Smooth muscle cell (in vitro differentiated cells): ENCODE measurements around the gene PIGN. TPM values are rescaled to one million over a fixed set of nuclear protein-coding genes. Genes with fewer than 3 reads are reported as not detected.
A peak's percentile ranks its signal among the peaks of the same experiment; 100 is the strongest.

Source experiments
- DNase-seq: peaks from one replicate; lab custom pipeline; 2025; ENCODE audit not compliant: unreplicated experiment; lab: John Stamatoyannopoulos, UW
- H2AFZ ChIP-seq: fragments of 200-600 bp; sonication (generic); 2 replicates; pipeline ENCODE4 v1.6.0; 2016; ENCODE audit warnings: antibody characterized with exemption, low read depth, mild to moderate bottlenecking
- H3F3A ChIP-seq: fragments of 200-600 bp; sonication (generic); 2 replicates; pipeline ENCODE4 v1.6.0; 2017; ENCODE audit warnings: antibody characterized with exemption, low read depth
- H3K27ac ChIP-seq: fragments of 200-600 bp; sonication (generic); 2 replicates; pipeline ENCODE4 v1.5.1; 2016; ENCODE audit warnings: low read depth, mild to moderate bottlenecking
- H3K27me3 ChIP-seq: fragments of 200-600 bp; sonication (generic); 2 replicates; pipeline ENCODE4 v1.6.1; 2016; ENCODE audit warnings: low read depth, mild to moderate bottlenecking
- H3K36me3 ChIP-seq: fragments of 200-600 bp; sonication (generic); 2 replicates; pipeline ENCODE4 v1.5.1; 2016; ENCODE audit warnings: low read depth
- H3K4me1 ChIP-seq: fragments of 200-600 bp; sonication (generic); 2 replicates; pipeline ENCODE4 v1.5.1; 2016; ENCODE audit warnings: low read depth
- H3K4me2 ChIP-seq: fragments of 200-600 bp; sonication (generic); 2 replicates; pipeline ENCODE4 v1.6.0; 2016; ENCODE audit warnings: mild to moderate bottlenecking
- H3K4me3 ChIP-seq: fragments of 200-600 bp; sonication (generic); 2 replicates; pipeline ENCODE4 v1.5.1; 2016; ENCODE audit warnings: mild to moderate bottlenecking
- H3K79me2 ChIP-seq: fragments of 200-600 bp; sonication (generic); 2 replicates; pipeline ENCODE4 v1.6.0; 2016; ENCODE audit warnings: low read depth, mild to moderate bottlenecking
- H3K9ac ChIP-seq: fragments of 200-600 bp; sonication (generic); 2 replicates; pipeline ENCODE4 v1.6.0; 2016; ENCODE audit warnings: low read depth
- H3K9me3 ChIP-seq: fragments of 200-600 bp; sonication (generic); replicated peaks from 2 replicates; pipeline ENCODE4 v1.5.1; 2016; ENCODE audit warnings: low read depth
- H4K20me1 ChIP-seq: fragments of 200-600 bp; sonication (generic); 2 replicates; pipeline ENCODE4 v1.6.0; 2016; ENCODE audit warnings: low read depth
- WGBS: methylation state at CpG from one replicate; pipeline ENCODE4 v1.1.7; 2016; ENCODE audit warnings: low lambda C conversion rate; 5-methylcytosine and 5-hydroxymethylcytosine counted together
- polyA plus RNA-seq: library from polyadenylated mRNA; unstranded; fragments of >200 nt; fragmentation: Nextera tagmentation; extraction: Ambion mirVana; gene quantifications from 2 replicates; pipeline ENCODE4 v1.2.1, GENCODE V29; 2016
- total RNA-seq: library from RNA; depleted of rRNA; stranded (reverse); fragments of >200 nt; gene quantifications from 2 replicates; pipeline ENCODE4 v1.2.3, GENCODE V29; 2014
- TF ChIP-seq, protein P1 (sequence below): fragments of 200-600 bp; sonication (generic); IDR thresholded peaks from 2 replicates; pipeline ENCODE4 v1.5.1; 2017; ENCODE audit warnings: borderline replicate concordance, mild to moderate bottlenecking, antibody characterized with exemption; ENCODE audit not compliant: insufficient read depth, poor library complexity, severe bottlenecking

The PIGN gene
- total and polyA plus RNA-seq, 2 experiments from 2014 or later, result 14.3 to 31.8 TPM

DNA sequence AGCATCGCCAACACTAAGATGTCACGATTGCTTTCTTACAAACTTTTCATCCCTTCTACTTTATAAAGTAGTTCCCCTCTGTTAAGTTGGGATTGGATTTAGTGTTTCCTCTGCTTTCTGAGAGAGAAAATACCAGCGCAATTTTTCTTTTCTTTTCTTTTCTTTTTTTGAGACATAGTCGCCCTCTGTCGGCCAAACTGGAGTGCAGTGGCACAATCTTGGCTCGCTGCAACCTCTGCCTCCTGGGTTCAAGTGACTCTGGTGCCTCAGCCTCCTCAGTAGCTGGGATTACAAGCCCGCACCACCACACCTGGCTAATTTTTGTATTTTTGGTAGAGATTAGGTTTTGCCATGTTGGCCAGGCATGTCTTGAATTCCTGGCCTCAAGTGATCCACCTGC is 9.2 kb upstream of the PIGN start:
- Histone ChIP-seq H3K4me2 (no peak overlapping the region), H3K4me3 (no peak overlapping the region), H3K79me2 (peaks cover 59% of the 10 kb centered on the region), H3K27me3 (no peaks in the 10 kb centered on the region), H3K9me3 (no peaks in the 10 kb centered on the region), H3K27ac (no peak overlapping the region), H3F3A (no peaks in the 10 kb centered on the region), H3K36me3 (no peaks in the 10 kb centered on the region), H3K4me1 (no peaks in the 10 kb centered on the region), H4K20me1 (peaks cover 87% of the 10 kb centered on the region), H2AFZ (no peak overlapping the region), H3K9ac (no peak overlapping the region)
- TF ChIP-seq, protein P1, sequence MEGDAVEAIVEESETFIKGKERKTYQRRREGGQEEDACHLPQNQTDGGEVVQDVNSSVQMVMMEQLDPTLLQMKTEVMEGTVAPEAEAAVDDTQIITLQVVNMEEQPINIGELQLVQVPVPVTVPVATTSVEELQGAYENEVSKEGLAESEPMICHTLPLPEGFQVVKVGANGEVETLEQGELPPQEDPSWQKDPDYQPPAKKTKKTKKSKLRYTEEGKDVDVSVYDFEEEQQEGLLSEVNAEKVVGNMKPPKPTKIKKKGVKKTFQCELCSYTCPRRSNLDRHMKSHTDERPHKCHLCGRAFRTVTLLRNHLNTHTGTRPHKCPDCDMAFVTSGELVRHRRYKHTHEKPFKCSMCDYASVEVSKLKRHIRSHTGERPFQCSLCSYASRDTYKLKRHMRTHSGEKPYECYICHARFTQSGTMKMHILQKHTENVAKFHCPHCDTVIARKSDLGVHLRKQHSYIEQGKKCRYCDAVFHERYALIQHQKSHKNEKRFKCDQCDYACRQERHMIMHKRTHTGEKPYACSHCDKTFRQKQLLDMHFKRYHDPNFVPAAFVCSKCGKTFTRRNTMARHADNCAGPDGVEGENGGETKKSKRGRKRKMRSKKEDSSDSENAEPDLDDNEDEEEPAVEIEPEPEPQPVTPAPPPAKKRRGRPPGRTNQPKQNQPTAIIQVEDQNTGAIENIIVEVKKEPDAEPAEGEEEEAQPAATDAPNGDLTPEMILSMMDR, result peak; percentile 21
- WGBS, result 85% methylated on average over 7 of the region's 7 CpGs
- DNase-seq, result no peak

DNA sequence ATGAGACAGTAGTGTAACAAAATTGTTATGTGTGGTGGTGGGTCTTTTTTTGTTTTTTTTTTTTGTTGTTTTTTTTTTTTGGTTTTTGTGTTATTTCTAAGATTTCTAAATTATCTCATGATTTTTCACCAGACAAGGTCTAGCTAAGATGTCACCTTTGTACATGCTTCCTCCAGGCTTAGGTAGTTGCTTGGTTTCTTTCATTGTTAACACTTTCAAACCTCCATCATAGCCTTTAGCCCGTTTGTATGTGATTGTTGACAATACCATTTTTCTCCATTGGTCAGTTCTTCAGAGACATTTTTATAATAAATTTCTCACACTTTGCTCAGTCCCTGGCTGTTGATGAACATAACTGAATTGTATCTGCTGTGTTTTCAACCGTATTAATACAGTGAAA is 2.4 kb upstream of the PIGN start:
- Histone ChIP-seq H2AFZ (no peak overlapping the region), H3K36me3 (no peaks in the 10 kb centered on the region), H3K9ac (peak overlapping the region; percentile 84), H3K27ac (no peak overlapping the region), H3K9me3 (no peaks in the 10 kb centered on the region), H3K27me3 (no peaks in the 10 kb centered on the region), H3K4me2 (peak overlapping the region; percentile 96), H4K20me1 (peaks cover 57% of the 10 kb centered on the region), H3K4me3 (peak overlapping the region; percentile 96), H3K79me2 (peaks cover 67% of the 10 kb centered on the region), H3K4me1 (peaks cover 16% of the 10 kb centered on the region), H3F3A (peaks cover 6% of the 10 kb centered on the region)
- DNase-seq, result no peak
- TF ChIP-seq, protein P1, result no peak
- WGBS, result 59% methylated on average over 2 of the region's 2 CpGs

DNA sequence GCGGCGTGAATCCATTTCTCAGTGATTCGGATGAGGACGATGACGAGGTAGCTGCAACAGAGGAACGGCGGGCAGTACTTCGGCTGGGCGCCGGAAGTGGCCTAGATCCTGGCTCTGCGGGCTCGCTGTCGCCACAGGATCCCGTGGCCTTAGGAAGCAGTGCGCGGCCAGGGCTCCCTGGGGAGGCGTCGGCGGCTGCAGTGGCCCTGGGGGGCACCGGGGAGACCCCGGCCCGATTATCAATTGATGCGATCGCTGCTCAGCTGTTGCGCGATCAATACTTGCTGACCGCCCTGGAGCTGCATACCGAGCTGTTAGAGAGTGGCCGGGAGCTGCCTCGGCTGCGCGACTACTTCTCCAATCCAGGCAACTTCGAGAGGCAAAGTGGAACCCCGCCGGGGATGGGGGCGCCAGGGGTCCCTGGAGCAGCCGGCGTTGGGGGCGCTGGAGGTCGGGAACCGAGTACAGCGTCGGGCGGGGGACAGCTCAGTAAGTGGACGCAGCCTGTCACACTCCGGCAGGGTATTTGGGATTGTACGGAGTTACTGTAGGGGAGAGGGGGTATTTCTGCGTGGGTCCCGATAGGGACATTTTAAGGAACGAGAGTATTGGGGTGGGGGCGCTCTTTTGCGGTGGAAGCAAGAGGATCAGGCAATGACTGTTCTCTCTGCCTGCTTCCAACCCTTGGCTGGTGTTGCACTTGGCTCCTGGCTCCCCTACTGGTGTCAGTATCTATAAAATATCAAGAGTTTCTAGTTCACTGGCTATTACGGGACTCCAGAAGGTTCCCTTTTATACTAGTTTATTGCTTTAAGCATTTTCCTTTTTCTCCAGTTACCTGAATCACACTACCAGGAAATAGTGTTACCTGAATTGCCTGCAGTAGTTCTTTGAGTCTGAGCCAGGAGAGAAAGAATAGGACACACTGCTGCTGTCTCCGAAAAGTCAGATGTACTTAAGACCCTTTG is 971 bp upstream of the PIGN start:
- H3K79me2 ChIP-seq, result peaks cover 53% of the 10 kb centered on the region
- H3K27ac ChIP-seq, result peak overlapping the region; percentile 56
- H3K36me3 ChIP-seq, result no peaks in the 10 kb centered on the region
- peak; percentile 16 for DNase-seq
- peaks cover 6% of the 10 kb centered on the region for H3F3A ChIP-seq
- peaks cover 16% of the 10 kb centered on the region for H3K4me1 ChIP-seq
- H3K4me3 ChIP-seq, result peak overlapping the region; percentile 96
- H3K9me3 ChIP-seq, result no peaks in the 10 kb centered on the region
- TF ChIP-seq, protein P1, result no peak
- peak overlapping the region; percentile 96 for H3K4me2 ChIP-seq
- peaks cover 48% of the 10 kb centered on the region for H4K20me1 ChIP-seq
- H3K9ac ChIP-seq, result peak overlapping the region; percentile 84
- H2AFZ ChIP-seq, result peak overlapping the region; percentile 99
- H3K27me3 ChIP-seq, result no peaks in the 10 kb centered on the region
- 1% methylated on average over 51 of the region's 54 CpGs for WGBS

DNA sequence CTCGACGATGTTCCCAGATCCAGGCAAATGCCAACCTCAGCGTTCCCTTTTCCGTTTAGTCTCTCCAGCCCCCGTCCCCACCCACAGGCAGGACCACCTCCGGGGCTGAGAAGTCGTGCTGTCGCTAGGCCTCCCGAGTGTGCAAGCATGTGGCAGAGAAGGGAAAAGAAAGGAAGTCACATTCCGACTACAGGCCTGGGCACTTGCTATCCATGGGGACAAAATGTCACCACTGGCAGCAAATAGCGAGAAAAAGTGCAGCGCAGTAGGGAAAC is 420 bp downstream of the PIGN start:
- peaks cover 16% of the 10 kb centered on the region for H3K4me1 ChIP-seq
- H3K27me3 ChIP-seq, result no peaks in the 10 kb centered on the region
- H4K20me1 ChIP-seq, result peaks cover 37% of the 10 kb centered on the region
- no peaks in the 10 kb centered on the region for H3K36me3 ChIP-seq
- 0% methylated on average over 12 of the region's 12 CpGs for WGBS
- peak overlapping the region; percentile 29 for H3K27ac ChIP-seq
- TF ChIP-seq, protein P1, result no peak
- peaks cover 40% of the 10 kb centered on the region for H3K79me2 ChIP-seq
- H3K9me3 ChIP-seq, result no peaks in the 10 kb centered on the region
- peak overlapping the region; percentile 96 for H3K4me3 ChIP-seq
- peaks cover 6% of the 10 kb centered on the region for H3F3A ChIP-seq
- H3K4me2 ChIP-seq, result peak overlapping the region; percentile 89
- DNase-seq, result peak; percentile 76
- peak overlapping the region; percentile 90 for H2AFZ ChIP-seq
- peak overlapping the region; percentile 40 for H3K9ac ChIP-seq
